T-helper 2 cell treated with Interferon-gamma antibody and Interleukin-4, amounts not matched to agents 100 ng/mL and 5 ng/mL, for 36 hours (primary cell): Measurements from ENCODE around the gene CCDC6. TPM values are rescaled to one million over a fixed set of nuclear protein-coding genes. Genes with fewer than 3 reads are reported as not detected.

ENCODE experiments used
- intact Hi-C: fragments of 100-400 bp; cut with micrococcal nuclease; formaldehyde crosslinking; loops from one replicate; pipeline ENCODE4 v1.15.1; 2023
- total RNA-seq: library from RNA; stranded (reverse); gene quantifications from 2 replicates; pipeline ENCODE4 v1.2.3, GENCODE V29; 2022

The CCDC6 gene
- total RNA-seq, 1 donor from 2014 or later = 24.2 TPM

DNA sequence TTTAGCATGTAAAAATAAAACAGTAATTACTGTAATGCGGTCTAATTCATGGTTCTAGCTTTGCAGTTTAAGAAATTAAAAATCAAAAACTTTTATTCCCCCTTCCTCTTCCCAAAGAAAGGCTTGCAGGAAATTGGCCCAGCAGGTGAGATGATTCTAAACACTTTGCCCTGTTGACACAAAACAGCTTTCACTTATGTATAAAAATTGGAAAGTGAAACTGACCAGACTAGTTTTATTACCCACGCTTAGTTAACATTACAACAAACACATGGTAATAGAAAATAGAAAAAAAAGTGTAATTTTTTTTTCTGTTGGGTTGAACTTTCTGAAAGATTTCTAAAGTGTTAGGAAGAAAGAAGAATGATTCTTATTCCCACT lies 1.2 kb upstream of the CCDC6 start:
- intact Hi-C loops = loop anchor here (2.0 to 10.0 kb wide), 9 partner anchors 100 to 1995 kb away; partner anchors contain the start of genes ARID5B, CISD1, IPMK and TFAM

DNA sequence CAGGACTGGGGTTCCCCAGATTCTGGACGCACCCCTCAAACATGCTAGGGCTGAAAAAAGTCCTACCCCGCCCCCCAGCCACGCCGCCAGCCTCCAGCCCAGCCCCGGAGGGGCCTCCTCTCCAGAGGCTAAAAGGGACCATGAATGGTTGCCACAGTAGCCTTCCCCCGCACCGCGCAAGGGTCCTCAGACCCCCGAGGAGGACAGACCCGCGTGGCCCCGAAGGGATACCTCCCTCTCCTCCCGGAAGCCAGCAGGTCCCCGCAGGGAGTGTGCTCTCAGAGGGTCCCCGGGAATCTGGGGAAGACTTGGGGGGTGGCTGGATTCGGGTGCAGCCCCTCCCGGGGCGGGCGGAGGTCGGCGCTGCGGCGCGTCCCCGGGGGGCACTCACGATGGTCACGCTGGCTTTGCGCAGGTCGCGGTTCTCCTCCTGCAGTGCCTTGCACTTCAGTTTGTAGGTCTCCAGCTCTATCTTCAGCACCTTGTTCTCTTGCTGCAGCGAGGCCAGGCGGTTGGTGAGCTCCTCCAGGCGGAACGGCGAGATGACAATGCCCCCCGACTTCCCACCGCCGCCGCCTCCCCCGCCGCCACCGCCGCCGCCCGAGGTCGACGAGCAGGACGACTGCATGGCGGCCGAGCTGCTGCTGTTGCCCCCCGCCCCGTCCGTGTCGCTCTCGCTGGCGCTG lies 482 bp downstream of the CCDC6 start:
- intact Hi-C loops = loop anchor here (1.0 to 10.0 kb wide), 12 partner anchors 76 to 1996 kb away; partner anchors contain the start of genes ARID5B, CDK1, CISD1 and IPMK

DNA sequence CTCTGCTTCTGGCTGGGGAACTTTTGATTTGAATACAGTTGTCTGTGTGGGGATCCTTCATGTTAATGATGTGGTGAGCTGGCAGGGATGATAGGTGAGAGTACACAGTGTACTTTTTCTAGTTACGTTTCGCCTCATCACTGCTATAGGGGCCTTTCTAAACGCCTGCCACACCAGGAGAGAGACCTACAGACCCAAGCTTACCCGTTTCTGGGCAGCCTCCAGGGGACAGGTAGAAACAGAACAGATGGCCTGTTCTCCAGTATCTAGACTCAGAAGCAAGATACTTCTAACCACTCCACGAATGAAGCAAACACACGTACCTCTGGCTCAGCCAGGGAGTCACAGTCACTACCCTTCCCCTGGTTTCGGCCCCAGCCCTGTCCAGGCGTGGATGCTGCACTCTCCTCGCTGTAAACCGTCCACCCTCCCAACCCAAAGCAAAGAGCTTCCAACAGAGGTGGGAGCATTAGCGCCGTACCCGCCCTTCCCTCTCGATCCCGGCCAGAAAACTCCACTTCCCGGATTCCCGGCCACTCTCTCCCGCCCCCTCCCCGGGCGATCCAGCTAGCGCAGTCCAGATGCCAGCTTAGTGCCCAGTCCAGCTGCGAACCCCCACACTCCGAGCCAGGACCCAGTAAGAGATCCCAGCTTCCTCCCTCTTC lies 1.2 kb downstream of the CCDC6 start:
- intact Hi-C loops = loop anchor here (5.0 to 10.0 kb wide), 6 partner anchors 98 to 1997 kb away; partner anchors contain the start of genes ARID5B, CISD1 and IPMK

DNA sequence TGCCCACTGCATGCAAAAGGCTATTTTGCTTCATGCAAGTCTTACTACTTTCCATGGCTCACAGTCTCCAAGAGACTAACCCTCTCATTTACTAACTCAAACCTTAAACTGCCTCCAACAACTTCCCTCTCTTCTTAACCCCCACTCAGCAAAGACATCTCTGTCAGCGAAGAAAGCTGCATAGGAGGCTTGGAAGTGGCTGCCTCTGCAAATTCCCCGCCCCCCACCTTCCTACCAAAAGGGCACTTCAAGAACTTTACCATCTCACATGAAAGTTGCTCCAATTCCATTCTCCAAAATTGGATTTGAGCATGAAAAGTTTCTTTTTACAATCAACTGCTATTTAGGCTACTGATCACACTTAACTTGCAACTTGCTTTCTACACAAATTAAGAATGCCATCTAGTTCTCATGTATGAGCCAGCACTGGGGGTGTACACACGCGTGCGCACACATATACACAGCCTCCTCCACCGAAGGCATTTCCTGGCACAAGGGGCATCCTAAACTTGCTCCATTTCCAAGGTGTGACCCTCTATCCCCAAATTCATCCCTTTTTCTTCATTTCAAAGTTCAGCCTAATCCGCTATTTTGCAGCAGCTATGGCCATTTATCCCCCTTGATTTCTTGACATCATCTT lies 1.8 kb downstream of the CCDC6 start:
- intact Hi-C loops = loop anchor here (5.0 to 10.0 kb wide), 6 partner anchors 97 to 1998 kb away; partner anchors contain the start of genes ARID5B, CISD1 and IPMK

DNA sequence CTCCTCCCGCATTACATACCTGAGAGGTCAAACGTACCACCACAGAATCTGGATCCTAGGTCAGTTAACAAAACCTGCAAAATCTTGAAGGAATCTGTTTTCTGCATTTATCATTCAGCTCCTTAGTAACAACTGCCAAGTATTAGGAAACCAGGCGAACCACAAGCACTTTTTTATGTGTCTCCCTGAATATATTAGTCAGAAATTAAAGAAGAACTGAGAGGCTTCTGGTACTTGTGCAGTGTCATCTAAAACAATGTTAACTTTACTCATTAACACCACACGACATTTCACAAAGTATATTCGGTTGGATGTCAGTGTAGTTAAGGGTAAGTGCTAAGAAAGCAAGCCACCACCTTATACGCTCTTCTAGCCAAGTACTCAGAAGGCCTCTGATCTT lies 2.5 kb downstream of the CCDC6 start:
- intact Hi-C loops = loop anchor here (10.0 kb wide), 1 partner anchor 1381 kb away; no protein-coding TSS in a partner anchor

DNA sequence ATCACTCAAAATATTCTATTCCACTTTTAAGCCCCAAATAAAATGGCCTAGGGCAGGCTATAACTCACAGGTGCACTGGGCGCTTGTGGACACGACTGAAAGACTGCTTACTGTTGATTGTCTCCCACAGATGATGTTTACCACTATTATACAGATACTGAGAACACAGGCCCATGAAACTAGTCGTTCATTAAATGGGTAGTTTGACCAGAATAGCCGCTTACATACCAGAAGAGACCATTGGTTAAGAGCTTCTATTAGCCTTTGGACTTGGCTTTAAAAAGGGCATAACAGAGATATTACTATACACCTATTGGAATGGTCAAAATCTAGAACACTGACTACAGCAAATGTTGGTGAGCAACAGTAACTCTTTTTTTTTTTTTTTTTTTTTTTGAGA lies 4.3 kb downstream of the CCDC6 start:
- intact Hi-C loops = loop anchor here (10.0 kb wide), 1 partner anchor 1383 kb away; no protein-coding TSS in a partner anchor

DNA sequence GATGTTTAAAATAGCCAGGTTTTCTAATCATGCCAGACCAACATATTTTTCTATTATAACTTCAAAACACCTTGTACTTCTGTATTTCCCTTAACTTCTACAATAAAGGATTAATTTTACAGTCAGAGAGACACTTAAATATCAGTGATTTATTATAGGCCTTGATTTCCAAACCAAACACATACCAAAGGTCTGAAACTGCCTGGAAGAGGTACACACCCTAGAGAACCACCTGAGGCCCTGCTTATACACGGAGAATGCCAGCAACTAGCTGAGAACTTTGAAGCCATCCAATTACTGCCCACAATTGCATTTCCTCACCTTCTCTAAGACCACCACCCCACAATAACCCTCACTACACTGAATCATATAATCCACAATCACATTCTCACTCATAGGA lies 4.9 kb downstream of the CCDC6 start:
- intact Hi-C loops = loop anchor here (10.0 kb wide), 1 partner anchor 1383 kb away; no protein-coding TSS in a partner anchor

DNA sequence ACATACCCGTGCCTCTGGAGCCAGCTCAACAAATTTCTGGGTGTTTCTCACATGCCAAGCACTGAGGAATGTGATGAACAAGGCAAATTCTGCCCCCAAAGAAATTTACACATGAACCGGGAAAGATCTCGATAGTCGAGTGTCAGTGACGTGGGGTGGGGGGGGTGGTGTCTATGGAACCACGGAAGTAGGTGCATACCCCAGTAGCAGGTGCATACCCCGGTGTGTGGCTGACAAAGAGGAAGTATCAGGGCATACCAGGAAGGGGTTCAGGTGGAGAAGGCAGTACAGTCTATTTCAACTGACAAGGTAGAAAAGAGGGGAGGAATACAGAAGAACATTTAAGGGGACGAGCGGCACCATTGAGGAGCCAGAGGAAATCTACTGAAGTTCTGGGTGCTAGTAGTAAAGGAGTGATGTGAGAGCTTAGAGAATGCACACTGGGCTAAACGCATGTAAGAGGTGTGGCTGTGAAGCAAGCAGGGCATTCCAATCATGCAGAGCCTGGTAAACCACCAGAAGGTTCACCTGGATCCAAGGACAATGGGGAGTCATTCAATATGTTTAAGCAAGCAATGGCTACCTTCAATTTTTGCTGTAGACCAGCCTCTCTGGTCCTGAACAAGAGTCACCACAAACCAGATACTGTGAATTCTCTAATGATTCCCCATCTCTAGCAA lies 6.2 kb downstream of the CCDC6 start:
- intact Hi-C loops = loop anchor here (10.0 kb wide), 1 partner anchor 1385 kb away; no protein-coding TSS in a partner anchor

DNA sequence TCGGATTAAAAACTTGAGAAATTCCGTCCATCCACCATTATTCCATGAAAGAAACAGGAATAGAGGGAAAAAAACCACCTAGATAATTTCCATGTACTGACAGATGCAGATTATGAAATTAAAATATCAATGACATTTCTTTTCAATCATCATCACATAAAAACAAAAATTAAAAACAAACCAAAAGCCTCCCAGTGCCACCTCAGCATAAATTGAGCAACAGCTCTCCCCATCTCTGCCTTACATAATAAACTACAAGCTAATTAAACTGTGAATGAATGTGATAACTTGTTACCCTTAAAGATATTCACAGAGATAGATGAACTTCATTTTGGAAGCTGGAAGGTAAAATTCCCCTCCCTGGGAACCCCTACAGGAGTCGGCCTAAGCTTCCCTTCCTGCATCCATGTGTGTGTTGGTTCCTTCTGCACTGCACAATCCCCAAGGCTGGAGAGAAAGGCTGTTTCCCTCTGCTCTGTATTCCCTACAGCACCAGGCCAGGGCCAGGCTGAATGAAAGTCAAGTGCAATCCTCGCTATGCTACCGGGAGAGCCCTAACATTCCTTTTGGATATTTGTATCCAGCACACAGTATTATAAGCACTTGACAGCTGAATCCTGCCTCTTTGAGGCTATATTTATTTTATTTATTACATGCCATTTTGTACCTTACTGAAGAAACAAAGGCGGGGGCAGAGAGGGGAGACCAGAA lies 8.1 kb downstream of the CCDC6 start:
- intact Hi-C loops = no loop called here

DNA sequence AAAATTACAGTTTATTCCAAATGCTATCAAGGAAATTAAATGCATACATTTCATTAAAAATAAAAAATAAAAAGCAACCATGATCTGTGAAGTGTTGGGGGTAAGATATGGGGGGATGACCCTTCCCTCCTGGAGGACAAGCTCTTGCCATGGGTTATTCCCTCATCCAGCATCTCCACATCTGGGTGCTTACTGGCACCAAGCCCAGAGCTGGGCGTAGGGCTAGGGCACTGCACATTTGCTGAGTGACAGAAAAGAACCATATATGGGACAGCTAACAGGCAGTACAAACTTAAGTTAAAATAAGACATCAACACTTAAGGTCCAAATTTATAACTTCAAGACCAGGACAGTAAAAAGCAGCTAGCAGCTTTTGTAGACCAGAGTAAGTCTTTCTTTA lies 10.2 kb downstream of the CCDC6 start:
- intact Hi-C loops = no loop called here

DNA sequence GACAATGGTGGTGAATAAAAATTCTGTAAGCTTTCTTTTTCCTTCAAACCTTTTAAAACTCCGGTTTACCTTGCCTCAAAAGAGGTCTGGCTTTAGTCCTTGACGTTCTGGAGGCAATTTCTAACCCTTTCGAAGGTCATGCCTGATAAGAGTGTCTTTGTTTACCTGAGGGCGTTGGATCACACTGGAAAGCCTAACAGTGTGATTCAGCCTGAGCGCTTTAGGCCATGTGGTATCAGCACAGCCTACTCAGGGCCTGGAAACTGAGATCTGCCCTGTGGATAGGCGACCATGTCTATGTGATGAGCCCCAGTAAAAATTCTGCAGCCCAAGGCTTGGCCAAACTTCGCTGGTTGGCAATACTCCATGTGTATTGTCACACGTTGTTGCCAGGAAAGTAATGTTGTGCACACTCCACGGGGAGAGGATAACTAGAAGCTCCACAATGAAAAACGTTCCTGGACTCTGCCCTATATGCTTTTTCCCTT lies 10.7 kb downstream of the CCDC6 start:
- intact Hi-C loops = no loop called here

DNA sequence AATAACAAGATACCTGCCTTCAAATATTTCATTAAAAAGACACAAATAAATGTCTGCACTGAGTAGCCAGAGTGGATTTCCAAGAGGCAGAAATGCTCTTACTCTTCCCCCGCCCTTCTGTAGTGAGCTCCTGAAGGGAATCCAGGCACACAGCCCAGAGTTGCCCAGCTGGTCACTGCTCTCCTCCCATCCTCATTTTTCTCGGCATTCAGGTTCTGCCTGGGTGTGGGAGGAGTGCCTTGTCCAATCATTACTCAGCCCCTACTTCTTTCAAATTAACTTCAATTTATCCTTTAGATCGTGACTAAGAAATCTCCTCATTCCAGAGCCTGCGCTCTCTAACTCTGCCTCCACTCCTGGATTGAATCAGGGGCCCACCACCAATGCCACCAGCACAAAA lies 12.2 kb downstream of the CCDC6 start:
- intact Hi-C loops = no loop called here

DNA sequence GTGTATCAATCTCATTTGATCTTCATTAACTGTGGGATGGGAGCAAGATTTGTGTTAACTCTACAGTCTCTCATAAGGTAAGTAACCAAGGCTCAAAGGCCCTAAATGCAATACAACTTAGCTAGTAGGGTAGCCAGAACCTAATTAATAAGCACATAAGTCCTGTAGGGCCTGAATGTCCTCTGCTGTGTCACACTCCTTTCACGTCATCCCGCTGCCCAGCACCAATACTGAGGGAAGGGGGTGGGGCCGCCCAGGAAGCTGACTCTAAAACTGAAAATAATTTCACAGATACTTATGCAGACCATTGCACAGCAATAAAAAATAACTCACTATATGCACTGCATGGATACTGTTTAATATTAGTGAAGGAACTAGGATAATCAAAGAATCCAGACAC lies 13.7 kb downstream of the CCDC6 start:
- intact Hi-C loops = no loop called here

DNA sequence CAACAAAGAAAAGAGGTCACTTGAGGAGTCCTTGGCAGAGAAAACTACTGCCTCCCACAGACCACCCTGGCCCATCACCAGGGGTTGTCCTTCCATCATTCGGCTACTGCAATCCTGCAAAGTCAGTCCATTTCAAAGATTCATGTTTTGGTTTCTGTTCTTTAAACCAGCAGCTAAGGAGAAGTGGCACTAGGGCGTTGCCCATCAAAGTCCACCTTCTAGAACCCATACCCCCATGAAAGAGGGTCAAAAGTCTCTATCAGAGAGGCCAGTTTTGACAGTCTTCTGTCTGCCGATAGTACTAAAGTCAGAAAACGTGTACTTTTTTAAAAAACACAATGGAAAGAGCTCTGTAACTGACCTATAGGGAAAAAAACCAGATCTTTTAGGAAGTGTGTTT lies 14.4 kb downstream of the CCDC6 start:
- intact Hi-C loops = no loop called here

DNA sequence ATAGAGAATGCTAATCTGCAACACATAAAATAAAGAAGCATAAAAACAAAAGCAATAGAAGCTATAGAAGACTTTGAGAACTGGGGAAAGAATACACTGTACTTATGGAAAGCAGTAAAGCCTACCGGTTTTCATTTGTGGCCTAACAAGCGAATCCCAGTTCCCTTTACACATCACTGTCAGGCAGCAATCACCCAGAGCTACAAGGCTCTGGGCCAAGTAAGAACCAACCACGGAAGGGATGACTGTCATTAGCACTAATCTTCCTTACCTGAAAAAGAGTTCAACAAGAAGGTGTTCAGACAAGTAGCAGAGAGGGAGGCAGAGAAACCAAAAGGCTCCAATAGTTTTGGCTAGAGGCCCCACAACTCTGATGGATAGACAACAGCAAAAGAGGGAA lies 15.0 kb downstream of the CCDC6 start:
- intact Hi-C loops = no loop called here

DNA sequence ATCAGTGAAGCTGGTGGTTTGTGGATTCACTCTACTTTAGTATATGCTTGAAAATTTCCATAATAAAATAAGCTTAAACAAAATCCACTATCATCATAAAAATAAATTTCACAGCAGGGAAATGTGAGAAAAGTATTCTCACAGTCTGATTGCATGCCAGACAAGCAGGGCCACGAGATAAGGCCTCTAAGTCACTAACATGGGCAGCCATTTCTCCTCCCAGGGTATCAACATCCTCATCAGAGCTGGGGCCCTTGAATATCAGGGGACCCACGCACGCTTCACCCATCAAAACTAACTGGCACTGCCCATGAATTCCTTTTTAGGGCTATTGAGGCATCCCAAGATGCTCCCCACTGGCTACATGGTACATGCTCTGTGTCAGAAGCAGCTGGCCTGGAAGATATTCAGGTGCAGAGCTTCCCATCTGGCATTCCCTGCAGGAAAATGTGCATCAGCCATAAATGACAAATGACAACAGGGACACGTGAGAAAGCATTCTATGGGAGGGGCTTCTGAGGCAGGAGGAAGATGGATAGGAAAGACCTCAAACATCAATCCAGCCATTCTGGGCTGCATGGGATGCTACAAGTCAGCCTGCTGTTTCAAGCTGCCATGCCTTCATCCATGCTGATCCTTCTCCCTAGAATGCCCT lies 17.4 kb downstream of the CCDC6 start:
- intact Hi-C loops = no loop called here

DNA sequence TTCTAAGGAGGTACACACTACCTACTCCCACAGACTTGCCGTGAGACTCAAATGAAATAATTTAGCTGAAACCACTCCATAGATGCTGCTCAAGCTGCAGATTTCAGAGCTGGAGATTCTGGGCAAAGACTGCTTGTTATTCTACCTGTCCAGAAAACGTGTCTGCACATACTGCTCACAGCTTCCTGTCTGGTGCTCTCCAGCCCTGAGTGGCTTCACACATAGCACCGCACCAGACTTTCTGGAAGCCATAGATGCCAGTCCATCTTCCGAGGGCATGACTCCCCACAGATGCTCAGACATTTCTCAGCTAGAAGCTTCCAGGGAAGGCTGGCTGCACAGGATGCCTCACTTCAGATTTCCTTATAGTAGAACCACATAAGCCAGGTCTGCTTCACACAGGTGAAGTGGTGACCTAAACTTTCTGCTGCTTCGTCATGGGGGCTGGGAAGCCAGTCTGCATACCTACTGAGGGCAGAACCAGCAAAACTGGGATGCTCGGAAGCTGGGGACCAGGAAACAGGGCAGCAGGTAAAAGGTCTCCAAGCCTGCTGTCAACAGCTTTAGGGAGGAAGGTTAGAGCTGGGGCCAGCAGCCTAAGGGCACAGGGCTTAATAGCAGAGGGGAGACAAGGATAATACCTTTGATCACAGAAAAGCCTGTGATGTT lies 18.2 kb downstream of the CCDC6 start:
- intact Hi-C loops = no loop called here

DNA sequence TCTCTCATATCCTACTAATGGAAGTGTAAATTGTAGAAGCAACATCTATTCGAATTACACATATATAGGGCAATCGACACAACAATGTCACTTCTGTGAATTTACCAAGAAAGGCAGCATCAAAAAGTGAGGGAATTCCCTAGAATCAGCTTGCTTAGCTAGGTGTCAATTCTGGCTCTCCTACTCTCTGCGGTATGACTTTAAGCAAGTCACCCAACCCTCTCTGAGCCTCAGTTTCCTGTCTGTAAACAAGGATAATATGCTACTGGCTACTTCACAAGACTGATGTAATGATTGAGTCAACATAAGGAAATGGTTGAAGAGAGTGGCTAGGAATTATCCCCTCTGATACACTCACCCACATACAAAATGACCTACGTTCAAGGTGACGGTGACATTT lies 19.4 kb downstream of the CCDC6 start:
- intact Hi-C loops = no loop called here

DNA sequence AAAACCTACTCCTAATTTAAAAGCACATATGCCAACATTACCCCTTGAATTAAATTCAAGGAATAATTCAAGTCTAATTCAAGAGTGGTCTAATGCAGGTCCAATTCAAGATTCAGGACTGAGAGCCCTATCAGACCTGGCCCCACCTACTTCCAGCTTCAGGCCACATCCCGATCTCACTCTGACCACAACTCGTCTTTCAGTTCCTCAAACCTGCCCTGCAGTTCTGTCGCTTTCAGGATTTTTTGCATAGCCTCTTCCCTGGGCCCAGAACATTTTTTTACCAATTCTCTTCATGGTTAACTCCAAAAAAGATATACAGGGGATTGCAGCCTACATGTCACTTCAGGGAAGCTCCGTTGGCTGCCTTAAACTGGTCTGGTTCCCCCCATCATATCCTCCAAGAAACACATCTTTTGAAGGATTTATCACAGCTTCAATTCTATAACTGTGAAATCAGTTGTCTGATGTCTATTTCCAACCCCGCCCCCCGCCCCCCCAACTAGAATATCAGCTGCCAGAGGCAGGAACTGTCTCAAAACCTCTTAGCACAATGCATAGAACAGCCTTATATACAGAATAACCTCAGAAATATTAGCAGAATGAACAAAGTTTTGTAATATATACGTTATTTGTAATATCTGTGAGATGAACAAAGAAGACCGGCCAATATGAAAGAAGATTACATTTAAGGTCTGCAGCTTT lies 20.8 kb downstream of the CCDC6 start:
- intact Hi-C loops = no loop called here
